Upper lobe of left lung (tissue), 6 donors: ENCODE data around the gene SLAMF7. TPM values are rescaled to one million over a fixed set of nuclear protein-coding genes. Genes with fewer than 3 reads are reported as not detected.

Source experiments
- ATAC-seq, 2 donors: fragments of 200-7000 bp; cut with Tn5 transposase; one replicate each; pipeline ENCODE4 v1.9.1; 2022; ENCODE audit warnings: mild to moderate bottlenecking in 2 of 2, moderate library complexity in 2 of 2; ENCODE audit not compliant: low FRiP score in 2 of 2
- DNase-seq, 2 donors: peaks; one replicate each; pipeline ENCODE4 v3.0.0-alpha.2; 2019 to 2020
- H3K27ac ChIP-seq, 4 donors: fragments of 200-600 bp; sonication (generic); one replicate each; pipeline ENCODE4 v1.5.1; 2016 to 2019
- H3K27me3 ChIP-seq, 4 donors: fragments of 200-600 bp; sonication (generic); one replicate each; pipeline ENCODE4 v1.5.1; 2017 to 2019
- H3K36me3 ChIP-seq, 4 donors: fragments of 200-600 bp; sonication (generic); one replicate each; pipeline ENCODE4 v1.5.1; 2016 to 2019
- H3K4me1 ChIP-seq, 4 donors: fragments of 200-600 bp; sonication (generic); one replicate each; pipeline ENCODE4 v1.5.1; 2018 to 2019
- H3K4me3 ChIP-seq, 4 donors: fragments of 200-600 bp; sonication (generic); one replicate each; pipeline ENCODE4 v1.5.1; 2017 to 2019; ENCODE audit warnings: mild to moderate bottlenecking in 2 of 4, moderate library complexity in 1 of 4
- H3K9me3 ChIP-seq, 4 donors: fragments of 200-600 bp; sonication (generic); one replicate each; pipeline ENCODE4 v1.5.1; 2018 to 2019
- CTCF ChIP-seq, 6 experiments: fragments of 450-650 bp in 4 of 6; fragments of 200-600 bp in 2 of 6; sonication (generic) in 2 of 6; IDR thresholded peaks; one replicate each; pipeline ENCODE4 v1.5.1; 2016 to 2019; ENCODE audit warnings: antibody characterized with exemption in 6 of 6
- EP300 ChIP-seq, 4 donors: sonication (generic); formaldehyde crosslinking; IDR thresholded peaks; one replicate each; pipeline ENCODE4 v1.5.1; 2017; ENCODE audit warnings: antibody characterized with exemption in 4 of 4, control low read depth in 2 of 4
- POLR2A ChIP-seq, 4 donors: fragments of 450-650 bp; IDR thresholded peaks; one replicate each; pipeline ENCODE4 v1.5.1; 2016 to 2017; ENCODE audit warnings: antibody characterized with exemption in 4 of 4, mild to moderate bottlenecking in 2 of 4
- POLR2AphosphoS5 ChIP-seq, 2 donors: sonication (generic); formaldehyde crosslinking; IDR thresholded peaks; one replicate each; pipeline ENCODE4 v1.5.1; 2017; ENCODE audit warnings: antibody characterized with exemption in 2 of 2
- WGBS, 2 donors: methylation state at CpG; one replicate each; pipeline ENCODE4 v1.1.5; 2017 to 2018; 5-methylcytosine and 5-hydroxymethylcytosine counted together
- total RNA-seq, 6 donors: library from RNA; depleted of rRNA in 4 of 6; stranded (reverse); fragments of >200 nt in 4 of 6; gene quantifications; one replicate each; pipeline versions ENCODE4 v1.1.0 to v1.2.1, GENCODE V29; 2016 to 2021
- donor health status: DM: no; HTN: no; CAD: no; lungs with moderate emphysema.
- donor health status: DM: no; HTN: yes; CAD: no; lungs with severe emphysema.

Gene SLAMF7
- total RNA-seq, 6 donors from 2014 or later, result 0.67 to 17.2 (median 3.5) TPM

DNA sequence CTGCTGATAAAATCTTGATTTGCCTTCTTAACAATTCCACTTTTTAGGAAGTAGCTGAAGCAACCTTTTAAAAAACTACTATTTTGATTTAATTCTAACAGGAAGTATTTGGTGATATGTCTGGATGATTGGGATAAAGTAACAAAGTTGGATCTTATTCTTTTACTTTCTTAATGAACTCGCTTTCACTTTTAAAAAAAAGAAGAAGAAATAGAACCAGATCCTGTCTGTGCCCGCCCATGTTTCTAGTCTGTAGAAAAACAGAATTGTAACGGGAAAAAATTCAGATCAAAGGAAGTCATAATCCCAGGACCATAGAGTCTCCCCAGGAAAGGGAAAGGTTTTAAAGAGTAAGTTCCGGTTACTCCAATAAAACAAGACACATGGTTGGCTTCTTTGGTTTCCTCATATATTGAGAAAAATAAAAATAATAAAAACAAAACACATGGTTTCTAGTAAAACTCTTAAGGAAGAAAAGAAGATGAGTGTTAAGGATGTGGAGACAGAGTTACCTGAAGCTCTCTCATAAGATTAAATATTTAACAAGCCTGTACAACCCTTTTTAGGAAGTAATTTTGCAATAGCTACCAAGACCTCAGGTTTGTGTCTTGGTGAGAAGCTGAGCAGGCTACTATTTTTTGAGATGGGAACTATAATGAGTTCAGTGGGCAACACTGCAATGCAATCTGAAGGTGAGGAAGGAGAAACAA lies 32.4 kb upstream of the SLAMF7 start:
- Histone ChIP-seq H3K27me3 (no peaks in the 10 kb centered on the region), H3K9me3 (no peaks in the 10 kb centered on the region), H3K27ac (peak overlapping the region; percentile 59 to 76 (median 68)), H3K36me3 (no peaks in the 10 kb centered on the region), H3K4me1 (peaks cover 5 to 26% (median 13%) of the 10 kb centered on the region in 4 donors), H3K4me3 (peak overlapping the region in 1 of 4 donors; percentile 5)
- TF ChIP-seq POLR2A (IDR thresholded peaks at IDR 0.05) (no peak), EP300 (IDR thresholded peaks at IDR 0.05) (no peak), POLR2AphosphoS5 (IDR thresholded peaks at IDR 0.05) (no peak), CTCF (IDR thresholded peaks at IDR 0.05) (no peak)
- 41 to 42% methylated on average over 4 of the region's 4 CpGs for WGBS, 2 donors
- ATAC-seq (no peak), DNase-seq (no peak)

GRCh38 chr1:160707236-160708064 lies 31.6 kb upstream of the SLAMF7 start:
- peaks cover 5 to 29% (median 13%) of the 10 kb centered on the region in 4 donors for H3K4me1 ChIP-seq
- peak overlapping the region; percentile 67 to 76 (median 70) for H3K27ac ChIP-seq
- 67 to 68% methylated on average over 8 of the region's 8 CpGs for WGBS, 2 donors
- no peaks in the 10 kb centered on the region for H3K9me3 ChIP-seq
- H3K4me3 ChIP-seq, result peak overlapping the region in 1 of 4 donors; percentile 5
- TF ChIP-seq CTCF (IDR thresholded peaks at IDR 0.05) (no peak), POLR2AphosphoS5 (IDR thresholded peaks at IDR 0.05) (no peak), EP300 (IDR thresholded peaks at IDR 0.05) (no peak), POLR2A (IDR thresholded peaks at IDR 0.05) (no peak)
- H3K36me3 ChIP-seq, result no peaks in the 10 kb centered on the region
- ATAC-seq, result no peak
- no peaks in the 10 kb centered on the region for H3K27me3 ChIP-seq
- DNase-seq, result no peak

DNA sequence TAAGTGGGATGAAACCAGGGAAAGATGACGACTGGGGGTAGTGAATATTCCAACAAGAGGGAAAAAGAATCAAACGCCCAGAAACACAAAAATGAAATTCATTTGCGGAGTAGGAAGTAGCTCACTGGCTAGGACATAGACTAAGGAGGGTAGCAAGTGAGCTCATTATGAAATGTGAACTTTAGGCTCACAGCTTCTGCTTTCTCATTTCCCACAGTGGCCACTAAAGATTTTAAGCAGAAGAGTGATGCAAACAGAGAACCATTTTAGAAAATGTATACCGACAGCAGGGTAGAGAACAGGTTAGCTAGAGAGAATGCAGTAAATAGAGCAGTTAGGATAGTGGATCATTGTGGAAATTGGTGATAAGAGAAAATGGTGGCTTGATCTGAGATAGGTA lies 30.9 kb upstream of the SLAMF7 start:
- Histone ChIP-seq H3K4me1 (peaks cover 5 to 30% (median 13%) of the 10 kb centered on the region in 4 donors), H3K27me3 (no peaks in the 10 kb centered on the region), H3K27ac (peak overlapping the region; percentile 67 to 77 (median 73)), H3K9me3 (no peaks in the 10 kb centered on the region), H3K4me3 (peak overlapping the region in 1 of 4 donors; percentile 5), H3K36me3 (no peaks in the 10 kb centered on the region)
- TF ChIP-seq POLR2A (IDR thresholded peaks at IDR 0.05), result no peak
- peak in 1 of 2 donors; percentile 64 for ATAC-seq
- 56 to 68% methylated on average over 4 of the region's 4 CpGs for WGBS, 2 donors
- no peak for DNase-seq

DNA sequence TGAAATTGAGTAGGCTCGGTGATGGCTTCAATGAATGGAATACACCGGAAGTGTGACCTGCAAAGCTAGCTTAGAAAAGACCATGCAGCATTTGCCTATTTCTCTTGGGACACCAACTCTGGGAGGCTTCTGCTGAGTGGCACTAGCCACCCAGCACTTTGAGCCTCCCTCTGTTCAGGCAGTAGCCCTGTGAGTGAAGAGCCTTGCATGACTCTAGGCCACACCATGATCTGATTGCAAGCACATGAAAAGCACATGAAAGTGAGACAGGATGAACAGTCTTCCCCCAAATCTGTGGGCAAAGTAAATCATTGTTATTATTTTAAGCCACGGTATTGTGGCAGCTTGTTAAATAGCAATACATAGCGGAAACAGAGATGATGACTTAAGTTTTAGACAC lies 30.2 kb upstream of the SLAMF7 start:
- peak overlapping the region; percentile 67 to 77 (median 73) for H3K27ac ChIP-seq

More for the DNA sequence above, 30.2 kb upstream of the SLAMF7 start:
- Histone ChIP-seq H3K4me1 (peaks cover 5 to 26% (median 13%) of the 10 kb centered on the region in 4 donors), H3K4me3 (peak overlapping the region in 2 of 4 donors; percentile 5 to 15), H3K9me3 (no peaks in the 10 kb centered on the region), H3K27me3 (no peaks in the 10 kb centered on the region), H3K36me3 (no peaks in the 10 kb centered on the region)
- TF ChIP-seq EP300 (IDR thresholded peaks at IDR 0.05) (no peak), CTCF (IDR thresholded peaks at IDR 0.05) (no peak), POLR2AphosphoS5 (IDR thresholded peaks at IDR 0.05) (no peak), POLR2A (IDR thresholded peaks at IDR 0.05) (no peak)
- WGBS, 2 donors, result 65 to 68% methylated on average over 4 of the region's 4 CpGs
- DNase-seq (no peak), ATAC-seq (no peak)
